GM03348 (cell line): ENCODE results near the gene TTLL3.
A peak's percentile ranks its signal among the peaks of the same experiment; 100 is the strongest.
"Not testable (repeated sequence)": the region's sequence is repeated elsewhere in the genome, so short reads cannot be mapped to it uniquely, and the experiment has no call there.

Source experiments
- DNase-seq: peaks from one replicate; pipeline ENCODE4 v3.0.0; 2012; ENCODE audit warnings: low spot score

Gene TTLL3

DNA sequence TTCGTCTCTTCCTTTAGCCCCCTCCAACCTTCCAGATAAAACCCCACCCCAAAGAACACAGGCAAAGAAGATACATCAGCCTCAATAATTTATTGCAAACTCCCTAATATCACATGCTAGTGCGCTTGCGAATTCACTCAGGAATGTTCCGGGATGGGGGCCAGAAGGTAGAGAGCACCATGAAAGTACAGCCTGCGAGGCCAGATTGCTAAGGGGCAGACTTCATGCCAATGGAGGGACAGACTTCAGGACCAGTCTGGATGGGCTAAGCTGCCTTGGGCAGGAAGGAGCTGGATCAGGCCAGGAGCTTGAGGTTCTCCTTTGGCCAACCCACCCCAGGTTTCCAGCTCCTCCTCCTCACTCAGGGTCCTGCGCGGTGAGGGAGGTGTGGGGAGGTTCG lies 56.6 kb downstream of the TTLL3 start:
- DNase-seq: peak; percentile 44

DNA sequence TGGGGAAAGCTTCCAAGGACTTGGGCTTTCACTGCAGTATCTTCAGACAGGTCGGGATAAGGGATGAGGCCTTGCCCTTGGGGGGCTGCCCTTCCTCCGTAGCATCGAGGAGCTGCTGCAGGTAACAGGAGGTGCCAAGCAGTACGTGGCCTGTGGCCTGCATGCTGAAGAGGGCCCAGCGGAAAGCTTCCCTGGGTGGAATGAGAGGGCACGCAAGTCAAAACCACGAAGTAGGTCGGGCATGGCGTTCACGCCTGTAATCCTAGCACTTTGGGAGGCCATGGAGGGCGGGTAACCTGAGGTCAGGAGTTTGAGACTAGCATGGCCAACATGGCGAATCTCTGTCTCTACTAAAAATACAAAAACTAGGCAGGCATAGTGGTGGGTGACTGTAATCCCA lies 57.0 kb downstream of the TTLL3 start:
- no peak for DNase-seq

DNA sequence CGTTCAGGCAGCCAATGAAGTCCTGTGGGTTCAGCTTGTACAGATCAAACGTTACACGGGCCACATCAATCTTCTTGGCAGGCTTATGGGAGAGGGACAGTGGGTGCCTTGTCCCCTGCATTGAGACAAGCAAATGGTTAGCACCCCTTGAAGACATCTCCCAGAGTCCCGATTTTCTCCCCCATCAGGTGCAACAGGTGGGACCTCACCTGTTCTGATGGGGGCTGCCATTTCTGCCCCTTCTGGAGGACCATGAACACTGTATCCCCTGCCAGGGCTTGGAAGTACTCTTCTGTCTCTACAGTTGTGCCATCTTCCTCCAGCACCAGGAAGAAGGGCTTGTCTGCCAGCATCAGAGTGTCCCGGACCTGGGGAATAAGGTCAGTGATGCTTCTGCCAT lies 59.9 kb downstream of the TTLL3 start:
- no peak for DNase-seq

- no peak for DNase-seq
Measured at GRCh38 chr3:9870978-9871377, 60.9 kb downstream of the TTLL3 start.

DNA sequence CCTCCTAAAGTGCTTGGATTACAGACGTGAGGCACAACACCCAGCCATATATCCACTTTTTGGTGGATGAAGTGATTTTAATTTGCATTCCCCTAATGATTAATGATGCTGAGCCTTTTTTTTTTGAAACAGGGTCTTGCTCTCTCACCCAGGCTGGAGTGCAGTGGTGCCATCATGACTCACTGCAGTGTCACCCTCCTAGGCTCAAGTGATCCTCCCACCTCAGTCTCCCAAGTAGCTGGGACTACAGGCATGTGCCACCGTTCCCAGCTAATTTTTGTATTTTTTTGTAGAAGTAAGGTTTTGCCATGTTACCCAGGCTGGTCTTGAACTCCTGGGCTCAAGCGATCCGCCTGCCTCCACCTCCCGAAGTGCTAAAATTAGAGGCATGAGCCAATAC lies 62.0 kb downstream of the TTLL3 start:
- DNase-seq: not testable (repeated sequence)

GRCh38 chr3:9875448-9875847 lies 65.4 kb downstream of the TTLL3 start:
- no peak for DNase-seq

- not testable (repeated sequence) for DNase-seq
Measured at GRCh38 chr3:9876255-9876654, 66.2 kb downstream of the TTLL3 start.

- no peak for DNase-seq
Measured at GRCh38 chr3:9876991-9877390, 66.9 kb downstream of the TTLL3 start.

DNA sequence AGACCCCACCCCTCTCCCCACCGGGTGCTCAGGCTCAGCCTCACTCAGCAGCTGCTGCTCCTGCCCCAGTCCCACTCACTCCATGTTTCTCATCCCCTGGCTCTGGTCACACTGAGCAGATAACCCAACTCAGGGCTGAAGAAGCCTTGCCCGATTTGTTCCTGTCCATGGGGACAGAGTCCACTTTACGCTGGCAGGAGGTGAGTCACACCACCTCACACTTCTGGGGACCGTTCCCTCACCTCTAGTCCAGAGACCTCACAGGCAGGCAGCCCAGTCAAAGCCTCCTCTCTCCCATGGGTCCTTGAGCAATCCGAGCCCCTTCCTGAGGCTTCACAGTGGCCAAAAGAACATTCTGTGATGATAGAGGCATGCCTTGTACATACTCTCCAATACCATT lies 68.6 kb downstream of the TTLL3 start:
- DNase-seq: no peak

- no peak for DNase-seq
Measured at GRCh38 chr3:9879830-9880549, 69.9 kb downstream of the TTLL3 start, which contains the start of gene CIDEC. CIDEC (minus strand) TSS chr3:9880253; CDS start chr3:9878486, 1,767 bp downstream.

DNA sequence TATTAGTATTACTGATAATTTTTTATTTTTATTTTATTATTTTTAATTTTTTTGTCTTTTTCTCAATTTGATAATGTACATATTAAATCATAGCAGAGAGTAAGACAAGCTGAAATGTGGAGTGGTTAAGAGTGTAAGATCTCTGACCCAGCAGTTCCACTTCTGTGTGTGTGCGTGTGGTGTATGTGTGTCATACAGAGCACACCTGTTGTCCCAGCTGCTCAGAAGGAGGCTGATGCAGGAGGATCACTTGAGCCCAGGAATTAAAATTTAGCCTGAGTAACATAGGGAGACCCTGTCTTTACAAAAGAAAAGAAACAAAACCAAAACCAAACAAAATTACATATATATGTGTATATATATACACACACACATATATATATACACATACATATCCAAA lies 71.4 kb downstream of the TTLL3 start:
- DNase-seq: no peak

- no peak for DNase-seq
Measured at GRCh38 chr3:9883706-9884554, 73.9 kb downstream of the TTLL3 start.

- DNase-seq: peak; percentile 80
Measured at GRCh38 chr3:9884555-9885165, 74.6 kb downstream of the TTLL3 start.
